ENCODE data around the gene DCLK1. TPM values are rescaled to one million over a fixed set of nuclear protein-coding genes. Genes with fewer than 3 reads are reported as not detected.

The DCLK1 gene
- total RNA-seq, 1 donor from 2014 or later: 55.5 TPM

- ATAC-seq (no peak), DNase-seq (ENCODE audit: low spot score) (no peak)
- intact Hi-C loops (cut with DNase I): no loop called here
Observed at GRCh38 chr13:35892837-35893814, 238.1 kb downstream of the DCLK1 start.

GRCh38 chr13:35891507-35892441 is 239.4 kb downstream of the DCLK1 start:
- no peak for ATAC-seq
- intact Hi-C loops (cut with DNase I): no loop called here
- no peak for DNase-seq (ENCODE audit: low spot score)

- intact Hi-C loops (cut with DNase I): no loop called here
- no peak for ATAC-seq
- no peak for DNase-seq (ENCODE audit: low spot score)
Observed at GRCh38 chr13:35889560-35889959, 241.6 kb downstream of the DCLK1 start.

GRCh38 chr13:35888981-35889380 is 242.2 kb downstream of the DCLK1 start:
- ATAC-seq (no peak), DNase-seq (ENCODE audit: low spot score) (no peak)
- intact Hi-C loops (cut with DNase I): no loop called here

GRCh38 chr13:35888457-35888883 is 242.7 kb downstream of the DCLK1 start:
- intact Hi-C loops (cut with DNase I): no loop called here
- DNase-seq (ENCODE audit: low spot score): no peak
- ATAC-seq: peak; percentile 11

GRCh38 chr13:35887115-35887666 is 244.0 kb downstream of the DCLK1 start:
- no peak for DNase-seq (ENCODE audit: low spot score)
- intact Hi-C loops (cut with DNase I): no loop called here
- ATAC-seq: no peak

GRCh38 chr13:35886332-35887114 is 244.7 kb downstream of the DCLK1 start:
- DNase-seq (ENCODE audit: low spot score) (no peak), ATAC-seq (no peak)
- intact Hi-C loops (cut with DNase I): no loop called here

GRCh38 chr13:35884211-35884760 is 246.9 kb downstream of the DCLK1 start:
- ATAC-seq: no peak
- intact Hi-C loops (cut with DNase I): no loop called here
- no peak for DNase-seq (ENCODE audit: low spot score)

GRCh38 chr13:35882722-35883497 is 248.3 kb downstream of the DCLK1 start:
- intact Hi-C loops (cut with DNase I): no loop called here
- peak; percentile 37 for ATAC-seq
- DNase-seq (ENCODE audit: low spot score): no peak

- intact Hi-C loops (cut with DNase I): no loop called here
- DNase-seq (ENCODE audit: low spot score) (no peak), ATAC-seq (peak; percentile 29)
Observed at GRCh38 chr13:35881360-35881759, 249.8 kb downstream of the DCLK1 start.

GRCh38 chr13:35879111-35879510 is 252.1 kb downstream of the DCLK1 start:
- intact Hi-C loops (cut with DNase I): no loop called here
- DNase-seq (ENCODE audit: low spot score) (no peak), ATAC-seq (peak; percentile 53)

GRCh38 chr13:35876601-35877000 is 254.6 kb downstream of the DCLK1 start:
- no peak for DNase-seq (ENCODE audit: low spot score)
- intact Hi-C loops (cut with DNase I): no loop called here
- peak; percentile 16 for ATAC-seq

- ATAC-seq (no peak), DNase-seq (ENCODE audit: low spot score) (no peak)
- intact Hi-C loops (cut with DNase I): no loop called here
Observed at GRCh38 chr13:35874704-35875103, 256.5 kb downstream of the DCLK1 start.

- DNase-seq (ENCODE audit: low spot score) (no peak), ATAC-seq (no peak)
- intact Hi-C loops (cut with DNase I): no loop called here
Observed at GRCh38 chr13:35872369-35872768, 258.8 kb downstream of the DCLK1 start.

GRCh38 chr13:35871561-35871960 is 259.6 kb downstream of the DCLK1 start:
- intact Hi-C loops (cut with DNase I): no loop called here
- no peak for ATAC-seq
- DNase-seq (ENCODE audit: low spot score): no peak

- DNase-seq (ENCODE audit: low spot score) (no peak), ATAC-seq (no peak)
- intact Hi-C loops (cut with DNase I): no loop called here
Observed at GRCh38 chr13:35866801-35867200, 264.4 kb downstream of the DCLK1 start.

- no peak for ATAC-seq
- intact Hi-C loops (cut with DNase I): no loop called here
- DNase-seq (ENCODE audit: low spot score): no peak
Observed at GRCh38 chr13:35865341-35866240, 265.6 kb downstream of the DCLK1 start.
